OCI-LY3 (cell line): Measurements from ENCODE around the gene FHL3.

ENCODE experiments used
- CTCF ChIP-seq: fragments of 200-600, 300-600 bp; sonication (generic); IDR thresholded peaks from 2 replicates; pipeline ENCODE4 v1.5.1; 2014; ENCODE audit warnings: antibody characterized with exemption, low read length, low read depth
- EZH2phosphoT487 ChIP-seq: fragments of 200-600 bp; shearing (Covaris generic); IDR thresholded peaks from 2 replicates; pipeline ENCODE4 v1.6.1; 2018; ENCODE audit warnings: antibody characterized with exemption, mixed run types, low read depth

GRCh38 chr1:38000233-38000528 is 5.1 kb downstream of the FHL3 start:
- TF ChIP-seq EZH2phosphoT487 (no peak), CTCF (no peak)
